Measurements from ENCODE around the gene MYCN. TPM values are rescaled to one million over a fixed set of nuclear protein-coding genes. Genes with fewer than 3 reads are reported as not detected.

Gene MYCN
- total and polyA plus RNA-seq, 2 of the 8 experiments (the other 6 are each of a cell fraction or from before 2014, with no cell fraction given): 87.8 to 137 TPM

GRCh38 chr2:15925819-15926218 lies 14.5 kb upstream of the MYCN start:
- Histone ChIP-seq H3K56ac (replicated peaks; ENCODE audit: insufficient read length, low read depth, low read length) (no peak overlapping the region), H2BK120ac (replicated peaks; ENCODE audit: low read depth, low read length) (no peak overlapping the region), H3K9me3 (ENCODE audit: insufficient read depth in 2 of 2, low read depth in 1 of 2, low read length in 1 of 2) (peaks cover under 1 to 1% of the 10 kb centered on the region in 2 experiments; a peak in 1 of 4 replicates), H2BK12ac (ENCODE audit: low read depth, low read length) (no peak overlapping the region), H4K5ac (ENCODE audit: insufficient read length, low read depth, low read length) (no peak overlapping the region), H2BK20ac (ENCODE audit: low read length) (no peak overlapping the region), H3K4me2 (ENCODE audit: insufficient read depth in 1 of 2, low read depth in 2 of 2, low read length in 2 of 2) (no peak overlapping the region), H3K4me1 (replicated peaks in 1 of 4; ENCODE audit: control insufficient read depth in 3 of 4, insufficient read depth in 4 of 4, low read length in 3 of 4) (peaks cover 0 to 3% (median under 1%) of the 10 kb centered on the region in 4 experiments; a peak in 1 of 7 replicates), H2BK15ac (ENCODE audit: low read length) (no peak overlapping the region), H3K79me2 (ENCODE audit: control insufficient read depth in 1 of 2, insufficient read depth in 2 of 2, low read length in 2 of 2) (no peaks in the 10 kb centered on the region), H3K9ac (replicated peaks in 1 of 4; ENCODE audit: extremely low read depth in 1 of 4, low read depth in 3 of 4, low read length in 3 of 4) (no peak overlapping the region), H2AFZ (ENCODE audit: low read length) (no peak overlapping the region), H3K4me3 (ENCODE audit: extremely low read depth in 1 of 4, insufficient read depth in 2 of 4, low read depth in 3 of 4, low read length in 4 of 4) (no peak overlapping the region), H3K27ac (ENCODE audit: low read depth, low read length) (no peak overlapping the region), H4K20me1 (replicated peaks in 1 of 2; ENCODE audit: control insufficient read depth in 1 of 2, insufficient read depth in 2 of 2, low read length in 2 of 2) (no peaks in the 10 kb centered on the region), H3K18ac (ENCODE audit: extremely low read depth, low read length) (no peak overlapping the region), H3K14ac (ENCODE audit: insufficient read length) (no peak overlapping the region), H2AK5ac (ENCODE audit: low read depth, low read length) (no peak overlapping the region), H4K8ac (ENCODE audit: extremely low read depth, insufficient read depth, low read length) (no peak overlapping the region), H3K23ac (ENCODE audit: insufficient read length) (no peak overlapping the region), H3K23me2 (ENCODE audit: low read depth, low read length) (no peaks in the 10 kb centered on the region), H3K4ac (replicated peaks; ENCODE audit: insufficient read length, low read depth, low read length) (no peak overlapping the region), H4K91ac (replicated peaks; ENCODE audit: insufficient read length, low read length) (no peak overlapping the region), H3K79me1 (ENCODE audit: low read depth, low read length) (no peaks in the 10 kb centered on the region), H3K36me3 (ENCODE audit: control insufficient read depth in 2 of 4, insufficient read depth in 4 of 4, low read length in 3 of 4) (no peaks in the 10 kb centered on the region), H3K27me3 (replicated peaks in 1 of 4; ENCODE audit: control insufficient read depth in 3 of 4, extremely low read depth in 1 of 4, insufficient read depth in 3 of 4, low read length in 3 of 4) (no peaks in the 10 kb centered on the region), H2BK5ac (ENCODE audit: low read depth, low read length) (no peak overlapping the region)
- FAIRE-seq (no peak), DNase-seq (ENCODE audit: low read depth in 1 of 2, low spot score in 2 of 2) (no peak)
- 86% methylated on average over 3 of the region's 3 CpGs; no CpG with 5 or more reads in 1 of the 2 experiments for WGBS, 2 experiments (ENCODE audit: extremely low coverage in 1 of 2, insufficient coverage in 1 of 2, insufficient read length in 1 of 2, insufficient replicate concordance in 2 of 2, low coverage in 1 of 2, low lambda C conversion rate in 2 of 2, missing lambda C conversion rate in 1 of 2)
- ChIA-PET CTCF (ENCODE audit: partially characterized antibody) (interaction anchor here (1.2 to 3.1 kb wide), 2 partner anchors 9 to 14 kb away, joined by 3 to 11 read pairs; no protein-coding TSS in a partner anchor), POLR2A (ENCODE audit: partially characterized antibody) (no interaction called here)
- TF ChIP-seq POU5F1 (IDR thresholded peaks at IDR 0.05; ENCODE audit: low read depth, low read length) (no peak), CHD2 (IDR thresholded peaks at IDR 0.05; ENCODE audit: low read length) (no peak), SIN3A (conservative IDR thresholded peaks at IDR 0.05 in 1 of 2, IDR thresholded peaks at IDR 0.05 in 1 of 2; ENCODE audit: low read depth in 1 of 2, low read length in 2 of 2) (no peak), BCL11A (IDR thresholded peaks at IDR 0.05; ENCODE audit: low read depth in 2 of 2, low read length in 2 of 2) (no peak), CTBP2 (IDR thresholded peaks at IDR 0.05; ENCODE audit: borderline replicate concordance, insufficient read depth, insufficient read length, low read length) (no peak), TBP (IDR thresholded peaks at IDR 0.05; ENCODE audit: low read depth, low read length) (no peak), E2F6 (IDR thresholded peaks at IDR 0.05) (no peak), MAFK (IDR thresholded peaks at IDR 0.05; ENCODE audit: low read depth, low read length) (no peak), TAF1 (IDR thresholded peaks at IDR 0.05; ENCODE audit: low read depth, low read length) (no peak), SP4 (IDR thresholded peaks at IDR 0.05; ENCODE audit: low read length) (no peak), NANOG (IDR thresholded peaks at IDR 0.05; ENCODE audit: insufficient read depth, low read depth, low read length, poor library complexity, severe bottlenecking) (no peak), BRCA1 (IDR thresholded peaks at IDR 0.05; ENCODE audit: low read depth, low read length) (no peak), JUND (IDR thresholded peaks at IDR 0.05; ENCODE audit: low read length) (no peak)
- TF ChIP-seq, protein P1, sequence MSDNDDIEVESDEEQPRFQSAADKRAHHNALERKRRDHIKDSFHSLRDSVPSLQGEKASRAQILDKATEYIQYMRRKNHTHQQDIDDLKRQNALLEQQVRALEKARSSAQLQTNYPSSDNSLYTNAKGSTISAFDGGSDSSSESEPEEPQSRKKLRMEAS (IDR thresholded peaks at IDR 0.05): no peak
